HG03565 (cell line): ENCODE measurements around the gene CR1L.
"Not testable (repeated sequence)": the region's sequence is repeated elsewhere in the genome, so short reads cannot be mapped to it uniquely, and the experiment has no call there.

Experiments used
- ATAC-seq: cut with Tn5 transposase; IDR thresholded peaks from one replicate; pipeline ENCODE4 v1.9.1; 2021; ENCODE audit warnings: mild to moderate bottlenecking, moderate library complexity; ENCODE audit not compliant: unreplicated experiment

Gene CR1L

DNA sequence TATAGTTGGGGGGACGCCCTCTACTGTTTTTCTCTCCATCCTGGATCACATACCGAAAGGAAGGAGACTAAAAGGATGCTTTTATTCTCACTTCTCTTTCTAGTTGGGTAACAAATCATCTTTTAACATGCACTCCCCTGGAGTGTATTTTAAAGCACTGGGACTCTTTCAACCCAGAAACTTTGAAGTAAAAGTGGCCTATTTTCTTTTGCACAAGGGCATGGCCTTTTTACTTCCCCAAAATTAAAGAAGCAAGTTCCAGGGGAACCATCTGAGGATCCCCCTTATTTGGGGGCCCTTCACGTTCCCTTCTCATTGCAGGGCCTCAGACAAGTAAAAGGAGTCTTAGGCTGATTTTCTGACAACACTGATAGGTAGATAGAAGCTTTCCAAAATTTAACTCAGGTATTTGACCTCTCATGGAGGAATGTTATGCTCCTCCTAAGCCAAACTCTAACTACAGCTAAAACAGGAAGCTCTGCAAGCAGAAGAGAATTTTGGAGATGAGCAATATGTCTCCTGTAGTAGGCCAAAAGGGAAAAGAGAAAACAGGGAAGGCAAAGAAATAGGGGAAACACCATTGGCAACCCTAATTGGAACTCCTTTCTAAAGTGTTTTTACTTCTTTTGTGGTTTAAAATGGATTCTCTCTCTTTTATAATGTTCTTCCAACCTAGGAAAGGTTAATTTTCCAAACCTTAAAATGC, 98.1 kb downstream of the CR1L start:
- no peak for ATAC-seq

- no peak for ATAC-seq
Observed at GRCh38 chr1:207744000-207744534, 99.1 kb downstream of the CR1L start.

DNA sequence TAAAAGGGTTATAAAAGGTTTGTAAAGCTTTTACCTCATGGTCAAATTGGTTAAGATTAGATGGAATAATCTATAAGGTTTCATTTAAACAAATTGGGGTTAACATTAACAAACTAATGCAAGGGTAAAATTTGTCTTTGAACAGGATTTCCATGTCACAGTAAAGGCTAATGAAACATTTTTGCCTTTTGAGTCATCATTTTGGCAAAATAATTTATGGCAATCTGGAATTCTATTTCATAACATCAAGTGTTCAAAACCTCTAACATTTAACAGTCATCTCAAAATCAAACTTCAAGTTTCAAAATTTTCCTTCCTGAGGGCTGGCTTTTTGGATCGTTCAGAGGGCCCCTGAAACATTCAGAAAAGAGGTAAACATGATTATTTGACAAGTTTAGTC, 100.4 kb downstream of the CR1L start:
- ATAC-seq = no peak

DNA sequence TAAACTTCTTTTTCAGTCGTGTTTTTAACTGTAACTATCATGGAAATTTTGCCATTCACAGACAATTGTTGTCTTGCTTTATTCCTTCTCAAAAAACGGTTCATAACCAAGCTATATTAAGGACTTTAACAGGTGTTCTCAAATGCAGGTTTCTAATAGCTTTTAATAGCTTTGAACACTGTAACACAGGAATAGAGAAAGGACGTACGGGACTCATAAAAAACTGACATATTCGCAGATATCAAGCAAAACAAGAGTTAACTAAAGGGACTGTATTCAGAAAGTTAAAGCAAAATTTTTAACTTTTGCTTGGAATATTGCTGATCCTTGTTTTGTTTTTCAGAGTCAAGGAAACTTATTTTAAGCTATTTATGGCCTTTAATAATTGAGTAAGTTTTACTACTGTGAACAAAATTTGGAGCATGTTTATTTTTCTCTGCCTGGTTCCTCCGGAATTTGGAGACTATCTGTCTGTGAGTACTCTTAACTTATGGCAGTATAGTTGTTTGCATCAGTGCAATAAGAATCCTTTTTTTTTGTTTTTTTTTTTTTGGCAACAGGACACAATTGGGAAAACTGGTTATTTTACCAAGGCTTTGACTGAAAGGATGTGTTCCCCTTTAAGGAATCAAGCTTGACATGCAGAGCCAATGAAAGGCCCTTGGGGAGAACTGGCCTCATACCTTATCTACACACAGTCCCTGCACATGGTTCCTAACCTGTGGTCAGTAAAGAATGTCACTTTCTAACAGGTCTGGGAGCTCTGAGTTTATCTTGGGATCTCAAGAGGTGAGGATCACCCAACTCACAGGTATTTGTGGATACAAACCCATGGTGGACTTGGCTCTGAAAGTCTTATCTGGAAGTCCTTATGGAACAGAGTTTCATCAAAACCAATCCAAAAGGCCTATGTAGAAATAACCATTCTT, 101.2 kb downstream of the CR1L start:
- ATAC-seq = no peak

DNA sequence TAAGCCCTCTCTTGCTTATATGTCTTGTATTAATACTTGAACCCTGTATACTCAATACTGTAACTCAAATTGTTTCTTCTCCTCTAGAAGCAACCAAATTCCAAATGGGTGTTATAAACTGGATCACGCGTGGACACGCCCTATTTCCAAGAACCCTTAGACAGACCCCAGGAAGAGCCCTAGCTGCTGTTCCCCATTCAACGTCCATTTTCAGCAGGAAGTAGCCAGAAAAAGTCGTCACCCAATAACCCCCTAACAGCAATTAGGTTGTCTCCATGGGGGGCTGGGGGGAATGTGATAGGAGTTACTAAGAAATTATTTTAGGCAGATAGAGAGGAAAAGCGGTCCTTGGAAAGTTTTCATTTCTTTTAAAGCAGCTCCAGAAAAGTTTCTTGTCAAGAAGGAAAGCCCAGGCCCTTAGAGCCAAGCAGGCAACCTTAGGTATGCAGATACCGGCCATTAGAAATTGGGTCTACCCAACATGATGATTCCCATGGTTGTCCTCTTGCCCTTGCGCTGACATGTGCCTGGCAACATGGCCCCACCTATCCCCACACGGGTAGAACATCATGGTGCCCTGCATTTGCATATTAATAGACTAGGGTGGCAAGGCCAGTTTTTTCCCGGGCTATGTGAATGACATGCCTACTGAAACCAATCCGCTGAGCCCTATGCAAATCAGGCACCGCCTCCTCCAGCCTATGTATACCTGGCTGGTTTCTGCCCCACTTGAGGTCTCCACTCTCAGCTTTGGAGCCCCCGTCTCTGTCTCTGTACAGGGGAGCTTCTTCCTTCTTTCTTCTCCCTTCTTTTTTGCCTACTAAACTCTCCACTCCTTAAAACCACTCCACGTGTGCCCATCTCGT, 102.9 kb downstream of the CR1L start:
- no peak for ATAC-seq

- ATAC-seq = no peak
Observed at GRCh38 chr1:207748737-207749528, 104.0 kb downstream of the CR1L start.

DNA sequence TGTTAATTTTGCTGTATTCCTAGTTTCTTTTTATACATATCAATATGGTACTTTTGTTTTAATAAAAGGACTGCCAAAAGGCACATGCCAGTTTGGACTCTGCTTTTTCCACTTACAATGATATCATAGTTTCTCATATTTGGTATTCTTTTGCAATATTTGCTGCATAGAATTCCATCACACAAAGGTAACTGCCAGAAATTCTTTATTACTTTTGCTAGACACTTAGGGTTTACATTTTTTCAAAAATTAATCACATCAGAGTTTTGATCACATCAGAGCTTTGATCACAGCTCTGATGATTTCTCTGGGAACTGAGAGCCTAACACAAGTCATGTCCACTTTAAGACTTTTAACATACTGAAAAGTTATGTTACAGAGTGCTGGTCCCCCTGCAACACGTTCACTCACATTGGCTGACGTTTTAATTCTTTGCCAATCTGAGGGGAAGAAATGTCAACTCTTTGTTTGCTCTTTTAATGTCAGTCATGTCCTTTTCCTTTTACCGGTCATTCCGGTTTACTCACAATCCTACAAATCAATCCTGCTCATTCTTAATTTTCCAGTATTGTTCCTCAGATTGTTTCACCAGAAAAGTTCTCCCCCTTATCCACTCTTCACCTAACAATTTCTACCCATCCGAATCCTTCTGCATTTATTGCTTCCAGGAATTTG, 105.8 kb downstream of the CR1L start:
- no peak for ATAC-seq

- ATAC-seq = not testable (repeated sequence)
Observed at GRCh38 chr1:207751463-207751789, 106.5 kb downstream of the CR1L start.

DNA sequence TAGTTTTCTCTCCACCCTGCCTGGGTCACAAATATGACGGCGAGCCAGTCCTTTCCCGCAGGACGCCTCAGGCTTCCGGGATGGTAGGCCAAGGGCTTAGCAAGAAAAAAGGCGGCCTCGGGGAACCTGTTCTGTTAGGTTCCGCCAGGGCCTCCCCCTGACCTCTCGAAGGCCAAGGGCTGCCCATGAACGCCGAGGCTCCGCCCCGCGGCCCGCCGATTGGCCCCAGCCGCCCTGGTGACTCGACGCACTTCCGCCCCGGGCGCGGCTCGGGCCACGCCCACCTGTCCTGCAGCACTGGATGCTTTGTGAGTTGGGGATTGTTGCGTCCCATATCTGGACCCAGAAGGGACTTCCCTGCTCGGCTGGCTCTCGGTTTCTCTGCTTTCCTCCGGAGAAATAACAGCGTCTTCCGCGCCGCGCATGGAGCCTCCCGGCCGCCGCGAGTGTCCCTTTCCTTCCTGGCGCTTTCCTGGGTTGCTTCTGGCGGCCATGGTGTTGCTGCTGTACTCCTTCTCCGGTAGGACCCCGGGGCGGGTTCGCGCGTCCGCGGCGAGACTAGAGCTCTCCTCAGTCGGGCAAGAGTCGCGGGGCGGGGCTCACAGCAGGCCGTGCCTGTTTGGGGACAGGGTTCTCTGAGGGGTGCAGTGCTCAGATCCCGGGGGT, 107.0 kb downstream of the CR1L start, which contains the start of gene CD46:
TSS of gene CD46 (plus strand) at position 265 of the 666 bp plus-strand sequence. CDS start at position 424, 159 bp downstream.
- peak; percentile 89 for ATAC-seq

DNA sequence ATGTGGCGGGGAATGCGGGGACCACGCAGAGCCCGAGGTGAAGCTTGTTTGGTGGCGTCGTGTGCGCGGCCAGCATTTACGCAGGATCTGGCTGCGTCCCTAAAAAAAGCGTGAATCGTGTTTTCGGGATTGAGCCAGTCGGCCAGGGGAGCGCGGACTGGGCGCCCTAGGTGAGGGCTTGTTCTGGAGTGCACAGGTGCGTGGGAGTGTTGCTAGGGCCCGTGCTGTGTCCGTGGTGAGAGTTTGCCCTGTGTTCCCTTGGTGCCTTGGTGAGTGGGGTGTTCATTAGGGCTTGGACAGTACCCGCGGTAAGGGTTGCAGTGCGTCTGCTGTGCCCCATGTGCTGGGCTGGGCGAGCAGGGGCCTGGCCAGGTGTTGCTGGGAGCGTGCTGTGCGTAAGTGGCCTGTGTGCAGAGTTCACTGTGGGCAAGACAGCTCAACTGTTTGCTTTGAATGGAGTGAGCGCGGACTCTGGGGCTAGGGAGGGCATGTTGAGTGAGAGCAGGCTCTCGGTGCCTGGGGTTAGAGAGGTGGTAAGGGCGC, 107.6 kb downstream of the CR1L start:
- peak; percentile 22 for ATAC-seq

- ATAC-seq = no peak
Observed at GRCh38 chr1:207753611-207754010, 108.7 kb downstream of the CR1L start.

GRCh38 chr1:207754011-207754410, 109.1 kb downstream of the CR1L start:
- ATAC-seq = no peak

DNA sequence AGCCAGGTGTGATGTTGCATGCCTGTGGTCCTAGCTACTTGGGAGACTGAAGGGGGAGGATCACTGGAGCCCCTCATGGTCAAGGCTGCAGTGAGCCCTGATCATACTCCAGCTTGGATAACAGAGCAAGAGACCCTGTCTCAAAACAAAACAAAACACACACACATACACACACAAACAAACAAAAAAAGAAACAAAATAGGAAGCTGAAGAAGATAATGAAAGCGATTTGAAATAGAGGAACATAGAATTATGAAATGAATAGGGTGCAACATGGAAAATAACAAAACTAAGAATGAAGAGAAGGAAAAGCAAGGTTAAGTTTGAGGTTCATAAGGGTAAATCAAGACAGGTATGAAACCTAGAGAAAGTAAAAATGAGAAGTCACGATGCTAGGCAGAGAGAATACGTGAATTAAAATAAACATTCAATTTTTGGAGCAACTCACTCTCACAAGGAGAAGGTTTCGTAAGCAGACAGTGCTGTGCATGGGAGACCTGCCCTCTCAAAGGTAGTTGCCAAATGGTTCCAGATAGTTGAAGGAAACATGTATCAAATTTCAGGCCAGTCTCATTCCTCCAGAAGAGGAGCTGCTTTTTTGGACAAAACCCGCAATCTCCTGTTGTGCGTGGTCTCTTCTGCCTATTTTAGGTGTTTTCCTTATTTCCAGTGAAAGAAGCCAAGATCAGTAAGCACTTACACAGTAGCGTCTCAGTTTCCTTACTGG, 110.2 kb downstream of the CR1L start:
- ATAC-seq = no peak

GRCh38 chr1:207755846-207756693, 111.1 kb downstream of the CR1L start:
- ATAC-seq = no peak

DNA sequence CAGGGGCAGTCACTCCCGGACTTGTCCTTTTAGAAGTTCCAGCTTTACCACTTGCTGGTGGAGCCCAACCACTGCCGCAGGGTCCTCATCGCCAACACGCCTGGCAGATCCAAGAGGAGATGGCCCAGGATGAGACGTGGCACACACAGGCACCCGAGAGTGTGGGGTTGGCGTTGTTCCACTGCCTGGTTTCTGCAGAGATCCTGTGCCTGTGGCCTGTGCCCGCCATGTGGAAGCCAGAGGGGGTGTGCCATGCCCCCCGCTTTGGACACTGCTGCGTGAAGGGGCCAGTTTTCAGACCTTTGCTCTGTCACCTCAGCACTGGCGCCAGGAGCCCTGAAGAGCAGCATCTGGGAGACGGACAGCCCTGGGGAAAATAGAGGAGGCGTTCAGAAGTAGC, 117.7 kb downstream of the CR1L start:
- ATAC-seq = no peak

DNA sequence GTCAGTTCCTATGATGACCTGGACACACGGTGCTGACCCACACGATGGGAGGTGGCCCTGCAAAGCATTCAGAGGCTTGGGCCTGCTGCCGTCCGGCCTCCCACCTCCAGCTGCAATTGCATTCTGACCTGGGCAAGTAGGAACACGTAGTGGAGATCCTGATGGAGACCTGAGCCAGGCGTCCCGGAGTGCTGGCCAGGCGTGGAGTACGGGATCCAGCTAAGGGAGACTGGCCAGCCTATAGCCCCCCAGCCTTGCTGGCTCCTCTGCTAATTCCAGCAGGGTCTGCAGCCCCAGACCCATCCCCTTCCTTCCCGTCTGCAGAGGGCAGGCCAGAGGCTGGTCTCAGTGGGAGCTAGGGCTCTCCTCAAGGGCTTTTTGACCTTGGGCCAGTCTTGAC, 118.2 kb downstream of the CR1L start:
- no peak for ATAC-seq

DNA sequence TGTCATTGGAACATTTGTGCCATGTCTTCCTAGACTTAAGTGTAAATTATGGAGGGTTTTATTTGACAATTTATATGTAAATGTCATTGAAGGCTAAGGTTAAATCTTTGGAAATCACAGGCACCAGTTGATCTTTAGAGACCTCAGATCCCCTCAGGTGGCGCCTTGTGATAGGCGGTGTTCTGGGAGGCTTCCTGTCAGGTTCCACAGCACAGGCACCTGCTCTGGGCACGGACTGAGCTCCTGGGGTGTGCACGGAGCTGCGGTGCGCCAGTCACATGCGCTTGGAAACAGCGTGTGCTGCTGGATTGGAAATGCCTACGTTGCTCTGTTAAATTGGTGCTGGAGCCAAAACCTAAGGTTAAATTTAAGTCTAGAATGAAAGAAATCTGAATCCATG, 119.0 kb downstream of the CR1L start:
- no peak for ATAC-seq
